Subcutaneous adipose tissue (tissue), 4 donors: Measurements from ENCODE around the gene HERC4. TPM values are rescaled to one million over a fixed set of nuclear protein-coding genes. Genes with fewer than 3 reads are reported as not detected.

Source experiments
- total RNA-seq, 4 donors: library from RNA; depleted of rRNA; stranded (reverse); fragments of >200 nt; gene quantifications; one replicate each; pipeline ENCODE4 v1.1.0, GENCODE V29; 2016
- TF ChIP-seq, protein P1 (sequence below): fragments of 450-650 bp; IDR thresholded peaks from one replicate; pipeline ENCODE4 v1.5.1; 2016; ENCODE audit warnings: low read depth, mild to moderate bottlenecking, control low read depth, antibody characterized with exemption, moderate library complexity

HERC4 gene
- total RNA-seq, 4 donors from 2014 or later: 57.7 to 80.8 (median 75.2) TPM

DNA sequence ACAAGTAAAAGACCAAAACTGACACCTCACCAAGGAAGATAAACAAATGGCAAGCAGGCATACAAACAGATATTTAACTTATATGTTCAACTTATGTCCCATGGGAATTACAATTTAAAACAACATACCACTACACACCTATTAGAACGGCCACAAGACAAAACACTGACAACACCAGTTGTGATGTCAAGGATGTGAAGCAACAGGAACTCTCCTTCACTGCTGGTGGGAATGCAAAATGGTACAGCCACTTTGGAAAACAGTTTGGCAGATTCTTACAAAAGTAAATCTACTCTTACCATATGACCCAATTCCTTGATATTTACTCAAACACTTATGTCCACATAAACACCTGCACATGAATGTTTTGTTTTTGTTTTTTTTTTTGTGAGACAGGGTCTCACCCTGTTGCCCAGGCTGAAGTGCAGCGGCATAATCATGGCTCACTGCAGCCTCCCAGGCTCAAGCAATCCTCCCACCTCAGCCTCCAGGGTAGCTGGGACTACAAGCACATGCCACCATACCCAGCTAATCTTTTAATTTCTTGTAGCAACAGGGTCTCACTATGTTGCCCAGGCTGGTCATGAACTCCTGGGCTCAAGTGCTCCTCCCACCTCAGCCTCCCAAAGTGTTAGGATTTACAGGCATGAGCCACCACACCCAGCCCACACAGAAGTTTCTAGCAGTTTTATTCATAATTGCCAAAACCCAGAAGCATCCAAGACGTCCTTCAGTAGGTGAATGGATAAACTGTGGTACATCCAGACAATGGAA lies 27.3 kb downstream of the HERC4 start:
- TF ChIP-seq, protein P1, sequence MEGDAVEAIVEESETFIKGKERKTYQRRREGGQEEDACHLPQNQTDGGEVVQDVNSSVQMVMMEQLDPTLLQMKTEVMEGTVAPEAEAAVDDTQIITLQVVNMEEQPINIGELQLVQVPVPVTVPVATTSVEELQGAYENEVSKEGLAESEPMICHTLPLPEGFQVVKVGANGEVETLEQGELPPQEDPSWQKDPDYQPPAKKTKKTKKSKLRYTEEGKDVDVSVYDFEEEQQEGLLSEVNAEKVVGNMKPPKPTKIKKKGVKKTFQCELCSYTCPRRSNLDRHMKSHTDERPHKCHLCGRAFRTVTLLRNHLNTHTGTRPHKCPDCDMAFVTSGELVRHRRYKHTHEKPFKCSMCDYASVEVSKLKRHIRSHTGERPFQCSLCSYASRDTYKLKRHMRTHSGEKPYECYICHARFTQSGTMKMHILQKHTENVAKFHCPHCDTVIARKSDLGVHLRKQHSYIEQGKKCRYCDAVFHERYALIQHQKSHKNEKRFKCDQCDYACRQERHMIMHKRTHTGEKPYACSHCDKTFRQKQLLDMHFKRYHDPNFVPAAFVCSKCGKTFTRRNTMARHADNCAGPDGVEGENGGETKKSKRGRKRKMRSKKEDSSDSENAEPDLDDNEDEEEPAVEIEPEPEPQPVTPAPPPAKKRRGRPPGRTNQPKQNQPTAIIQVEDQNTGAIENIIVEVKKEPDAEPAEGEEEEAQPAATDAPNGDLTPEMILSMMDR: no peak

DNA sequence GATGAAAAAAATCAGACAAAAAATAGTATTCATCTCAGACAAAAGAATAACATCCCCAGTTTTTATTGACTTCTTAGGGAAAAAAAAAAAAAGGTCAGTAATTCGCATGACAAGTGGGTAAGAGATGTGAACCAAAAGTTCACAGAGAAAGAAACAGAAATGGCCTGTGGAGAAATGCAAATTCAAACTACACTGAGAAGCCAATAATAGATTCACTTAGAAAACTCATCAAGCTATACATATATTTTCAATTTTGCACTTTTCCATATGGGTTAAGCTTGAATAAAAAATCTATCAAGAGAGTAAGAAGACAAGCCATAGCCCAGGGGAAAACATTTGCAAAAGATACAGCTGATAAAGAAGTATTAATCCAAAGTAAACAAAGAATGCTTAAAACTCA lies 28.0 kb downstream of the HERC4 start:
- TF ChIP-seq, protein P1: no peak

DNA sequence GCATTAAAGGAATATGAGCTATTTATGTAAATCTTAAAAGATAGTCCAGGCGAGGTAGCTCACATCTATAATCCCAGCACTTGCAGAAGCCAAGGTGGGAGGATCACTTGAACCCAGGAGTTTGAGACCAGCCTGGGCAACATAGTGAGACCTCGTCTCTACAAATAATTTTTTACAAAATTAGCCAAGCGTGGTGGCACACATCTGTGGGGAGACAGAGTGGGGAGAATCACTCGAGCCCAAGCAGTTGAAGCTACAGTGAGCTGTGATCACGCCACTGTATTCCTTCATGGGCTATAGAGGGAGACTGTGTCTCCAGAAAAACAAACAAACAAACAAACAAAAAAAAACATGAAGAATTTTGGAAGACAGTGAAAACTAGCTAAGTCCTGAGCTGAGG lies 28.4 kb downstream of the HERC4 start:
- TF ChIP-seq, protein P1: no peak

DNA sequence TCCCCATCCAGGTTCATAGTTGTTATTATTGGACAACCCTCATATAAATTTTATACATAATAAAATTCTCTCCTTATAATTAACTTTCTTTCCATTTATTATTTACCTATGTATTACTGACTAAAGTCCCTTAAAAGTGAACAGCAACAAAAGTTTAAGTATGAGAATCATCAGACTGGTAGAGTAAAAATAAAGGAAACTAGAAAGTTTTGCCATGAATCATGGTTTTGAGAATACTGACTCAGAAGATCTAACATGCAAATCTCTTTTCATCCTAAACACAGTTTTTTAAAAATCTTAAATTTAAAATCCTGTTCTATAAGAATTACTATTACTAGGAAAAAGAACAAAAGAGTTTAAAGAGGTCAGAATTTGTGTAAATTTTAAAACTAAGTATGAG lies 32.1 kb downstream of the HERC4 start:
- TF ChIP-seq, protein P1: no peak

DNA sequence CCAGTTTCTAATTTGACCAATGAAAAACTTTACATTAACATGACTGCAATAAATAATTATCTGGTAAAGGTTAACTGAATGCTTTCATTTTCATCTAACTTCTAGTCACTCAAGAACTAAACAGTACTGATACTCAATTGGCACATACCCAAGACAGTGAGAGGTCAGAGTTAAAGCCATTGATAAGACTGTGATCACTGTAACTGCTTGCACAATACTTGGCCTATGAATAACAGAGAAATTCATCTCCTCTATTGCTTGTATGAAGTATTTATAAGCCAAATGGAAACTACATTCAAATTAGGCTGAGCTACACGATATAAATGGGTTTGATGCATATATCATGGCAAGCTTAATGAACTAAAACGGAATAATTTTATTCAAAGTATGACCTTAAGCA lies 43.0 kb downstream of the HERC4 start:
- TF ChIP-seq, protein P1: no peak

DNA sequence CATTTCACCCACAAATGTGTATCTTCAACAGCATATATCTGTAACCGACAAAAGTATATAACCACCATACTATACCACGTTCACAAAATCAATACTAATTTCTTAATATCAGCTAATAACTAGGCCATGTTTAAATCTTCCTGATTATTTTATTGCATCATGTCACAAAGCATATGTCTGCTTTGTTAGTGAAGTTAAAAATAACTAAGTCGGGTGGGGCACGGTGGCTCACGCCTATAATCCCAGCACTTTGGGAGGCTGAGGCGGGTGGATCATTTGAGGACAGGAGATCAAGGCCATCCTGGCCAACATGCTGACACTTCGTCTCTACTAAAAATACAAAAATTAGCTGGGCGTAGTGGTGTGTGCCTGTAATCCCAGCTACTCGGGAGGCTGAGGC lies 47.7 kb downstream of the HERC4 start:
- TF ChIP-seq, protein P1: no peak

DNA sequence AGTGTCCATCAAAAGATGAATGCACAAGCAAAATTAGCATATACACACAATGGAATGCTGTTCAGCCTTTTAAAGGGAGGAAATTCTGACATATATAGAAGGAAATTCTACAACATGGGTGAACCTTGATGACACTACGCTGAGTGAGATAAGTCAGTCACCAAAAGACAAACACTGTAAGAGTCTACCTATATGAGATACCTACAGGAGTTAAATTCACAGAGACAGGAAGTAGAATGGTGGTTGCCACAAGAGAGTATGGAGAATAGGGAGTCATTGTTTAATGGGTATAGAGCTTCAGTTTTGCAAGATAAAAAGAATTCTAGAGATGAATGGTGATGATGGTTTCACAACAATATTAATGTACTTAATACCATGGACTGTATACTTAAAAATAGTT lies 51.8 kb downstream of the HERC4 start:
- TF ChIP-seq, protein P1: no peak
